SK-N-MC (cell line): ENCODE results near the gene APOL1.

Experiments used
- DNase-seq: peaks from one replicate; pipeline ENCODE4 v3.0.0-alpha.2; 2011; ENCODE audit warnings: low read depth, low spot score
- H3K27ac ChIP-seq: fragments of 200-600 bp; sonication (generic); 2 replicates; pipeline ENCODE4 v1.5.1; 2016; ENCODE audit warnings: mixed run types
- H3K36me3 ChIP-seq: fragments of 200-600 bp; sonication (generic); 2 replicates; pipeline ENCODE4 v1.6.1; 2017; ENCODE audit warnings: antibody characterized with exemption, low read length, mixed read lengths; ENCODE audit not compliant: insufficient read depth
- H3K4me3 ChIP-seq: fragments of 200-600 bp; sonication (generic); 2 replicates; pipeline ENCODE4 v1.5.1; 2016
- H3K9ac ChIP-seq: fragments of 200-600 bp; sonication (generic); 2 replicates; pipeline ENCODE4 v1.8.0; 2017; ENCODE audit warnings: mixed run types, mixed read lengths; ENCODE audit not compliant: insufficient read length
- H3K9me3 ChIP-seq: fragments of 200-600 bp; sonication (generic); 2 replicates; pipeline ENCODE4 v1.6.1; 2017; ENCODE audit warnings: low read depth, mild to moderate bottlenecking, antibody characterized with exemption, low read length, moderate library complexity, mixed read lengths
- EZH2 ChIP-seq: fragments of 200-600 bp; sonication (generic); IDR thresholded peaks from one replicate; pipeline ENCODE4 v1.6.1; 2017; ENCODE audit warnings: antibody characterized with exemption
- FOXP2 ChIP-seq: optimal IDR thresholded peaks from 2 replicates; pipeline ENCODE3; 2011; ENCODE audit warnings: mild to moderate bottlenecking, moderate library complexity; ENCODE audit not compliant: insufficient read depth; ENCODE audit errors: extremely low read length, control extremely low read depth
- POLR2AphosphoS5 ChIP-seq: IDR thresholded peaks from 2 replicates; pipeline ENCODE4 v1.6.1; 2012; ENCODE audit warnings: mild to moderate bottlenecking, low read depth, low read length, borderline replicate concordance

The APOL1 gene

GRCh38 chr22:36291831-36292740 is 39.2 kb downstream of the APOL1 start:
- no peak for DNase-seq
- Histone ChIP-seq H3K4me3 (no peak overlapping the region), H3K9ac (no peak overlapping the region), H3K9me3 (no peaks in the 10 kb centered on the region), H3K36me3 (peaks cover 73% of the 10 kb centered on the region), H3K27ac (no peak overlapping the region)
- TF ChIP-seq POLR2AphosphoS5 = no peak

GRCh38 chr22:36292823-36293530 is 40.0 kb downstream of the APOL1 start:
- no peak for DNase-seq
- Histone ChIP-seq H3K9ac (no peak overlapping the region), H3K36me3 (peaks cover 77% of the 10 kb centered on the region)

GRCh38 chr22:36293606-36294292 is 40.8 kb downstream of the APOL1 start:
- Histone ChIP-seq H3K9me3 (no peaks in the 10 kb centered on the region), H3K9ac (no peak overlapping the region)
- no peak for DNase-seq

More at GRCh38 chr22:36292823-36293530, 40.0 kb downstream of the APOL1 start:
- Histone ChIP-seq H3K4me3 (no peak overlapping the region), H3K9me3 (no peaks in the 10 kb centered on the region), H3K27ac (no peak overlapping the region)
- TF ChIP-seq POLR2AphosphoS5 (no peak), EZH2 (no peak), FOXP2 (no peak)

GRCh38 chr22:36294293-36294620 is 41.3 kb downstream of the APOL1 start:
- H3K36me3 ChIP-seq = peaks cover 77% of the 10 kb centered on the region; the same call in 1 of the 2 replicates
- H3K9ac ChIP-seq = no peak overlapping the region
- DNase-seq = no peak
- H3K27ac ChIP-seq = no peak overlapping the region
- H3K4me3 ChIP-seq = no peak overlapping the region
- H3K9me3 ChIP-seq = no peaks in the 10 kb centered on the region
- TF ChIP-seq POLR2AphosphoS5 = no peak
- TF ChIP-seq EZH2 = no peak
- no peak for TF ChIP-seq FOXP2

More at GRCh38 chr22:36293606-36294292, 40.8 kb downstream of the APOL1 start:
- no peak for TF ChIP-seq EZH2
- no peak for TF ChIP-seq FOXP2
- TF ChIP-seq POLR2AphosphoS5 = no peak
- Histone ChIP-seq H3K4me3 (no peak overlapping the region), H3K36me3 (peaks cover 77% of the 10 kb centered on the region; the same call in 1 of the 2 replicates), H3K27ac (no peak overlapping the region)

GRCh38 chr22:36294801-36295200 is 41.9 kb downstream of the APOL1 start:
- H3K9ac ChIP-seq = no peak overlapping the region
- no peak overlapping the region for H3K27ac ChIP-seq
- DNase-seq = no peak
- H3K36me3 ChIP-seq = peaks cover 74% of the 10 kb centered on the region; the same call in 1 of the 2 replicates
- no peak overlapping the region for H3K4me3 ChIP-seq
- TF ChIP-seq EZH2 (no peak), POLR2AphosphoS5 (no peak), FOXP2 (no peak)
- H3K9me3 ChIP-seq = no peaks in the 10 kb centered on the region

- TF ChIP-seq POLR2AphosphoS5 = no peak
- TF ChIP-seq EZH2 = no peak
- TF ChIP-seq FOXP2 = no peak
- Histone ChIP-seq H3K36me3 (peaks cover 78% of the 10 kb centered on the region; the same call in 1 of the 2 replicates), H3K9ac (no peak overlapping the region), H3K27ac (no peak overlapping the region), H3K4me3 (no peak overlapping the region), H3K9me3 (no peaks in the 10 kb centered on the region)
- DNase-seq = no peak
Measured at GRCh38 chr22:36295247-36295646, 42.3 kb downstream of the APOL1 start.

- Histone ChIP-seq H3K4me3 (no peak overlapping the region), H3K9ac (no peak overlapping the region), H3K9me3 (no peaks in the 10 kb centered on the region), H3K36me3 (peaks cover 92% of the 10 kb centered on the region), H3K27ac (no peak overlapping the region)
- DNase-seq = no peak
- TF ChIP-seq POLR2AphosphoS5 (no peak), FOXP2 (no peak), EZH2 (no peak)
Measured at GRCh38 chr22:36296690-36297089, 43.8 kb downstream of the APOL1 start.

- Histone ChIP-seq H3K4me3 (no peak overlapping the region), H3K27ac (no peak overlapping the region), H3K36me3 (peaks cover 94% of the 10 kb centered on the region), H3K9ac (no peak overlapping the region), H3K9me3 (no peaks in the 10 kb centered on the region)
- no peak for DNase-seq
- TF ChIP-seq FOXP2 (no peak), POLR2AphosphoS5 (no peak), EZH2 (no peak)
Measured at GRCh38 chr22:36297568-36297967, 44.6 kb downstream of the APOL1 start.
